Uterus (tissue), 4 donors: ENCODE measurements around the gene CLSTN1. TPM values are rescaled to one million over a fixed set of nuclear protein-coding genes. Genes with fewer than 3 reads are reported as not detected.

ENCODE experiments used
- DNase-seq, 2 donors: peaks; one replicate each; pipeline ENCODE4 v3.0.0-alpha.2; 2019 to 2020
- H3K27ac ChIP-seq, 2 donors: fragments of 200-600 bp; sonication (generic); 1 replicate in 1 of 2; 2 replicates in 1 of 2; pipeline ENCODE4 v1.5.1; 2016 to 2018
- H3K27me3 ChIP-seq, 2 donors: fragments of 200-600 bp; sonication (generic); one replicate each; pipeline ENCODE4 v1.5.1; 2018 to 2019; ENCODE audit warnings: control low read depth in 1 of 2
- H3K36me3 ChIP-seq, 2 donors: fragments of 200-600 bp; sonication (generic); one replicate each; pipeline ENCODE4 v1.5.1; 2019; ENCODE audit warnings: control low read depth in 1 of 2
- H3K4me1 ChIP-seq, 2 donors: fragments of 200-600 bp; sonication (generic); one replicate each; pipeline ENCODE4 v1.5.1; 2018 to 2019; ENCODE audit warnings: control low read depth in 1 of 2
- H3K4me3 ChIP-seq, 2 donors: fragments of 200-600 bp; sonication (generic); 1 replicate in 1 of 2; 2 replicates in 1 of 2; pipeline ENCODE4 v1.5.1; 2018 to 2019; ENCODE audit warnings: mild to moderate bottlenecking in 1 of 2
- H3K9me3 ChIP-seq, 2 donors: fragments of 200-600 bp; sonication (generic); one replicate each; pipeline ENCODE4 v1.5.1; 2019; ENCODE audit warnings: control low read depth in 1 of 2
- POLR2A ChIP-seq, 2 donors: fragments of 450-650 bp; IDR thresholded peaks; one replicate each; pipeline ENCODE4 v1.6.1; 2016; ENCODE audit warnings: antibody characterized with exemption in 2 of 2, mild to moderate bottlenecking in 1 of 2, moderate library complexity in 1 of 2
- intact Hi-C: fragments of 100-400 bp; cut with DNase I; formaldehyde crosslinking; loops from one replicate; pipeline ENCODE4 v1.15.1; 2023; ENCODE audit warnings: low total_unique reads
- total RNA-seq, 4 donors: library from RNA; depleted of rRNA in 3 of 4; stranded (reverse); fragments of >200 nt in 3 of 4; gene quantifications; one replicate each; pipeline versions ENCODE4 v1.1.0 to v1.2.4, GENCODE V29; 2014 to 2023
- TF ChIP-seq, protein P1 (sequence below), 4 experiments: fragments of 200-600 bp in 2 of 4; fragments of 450-650 bp in 2 of 4; sonication (generic) in 2 of 4; IDR thresholded peaks; one replicate each; pipeline ENCODE4 v1.5.1; 2016 to 2019; ENCODE audit warnings: antibody characterized with exemption in 4 of 4, mild to moderate bottlenecking in 2 of 4, moderate library complexity in 1 of 4
- donor health status: DM: yes; HTN: yes; CAD: no.

CLSTN1 gene
- total RNA-seq, 4 donors from 2014 or later: 46.8 to 184 (median 94.0) TPM

DNA sequence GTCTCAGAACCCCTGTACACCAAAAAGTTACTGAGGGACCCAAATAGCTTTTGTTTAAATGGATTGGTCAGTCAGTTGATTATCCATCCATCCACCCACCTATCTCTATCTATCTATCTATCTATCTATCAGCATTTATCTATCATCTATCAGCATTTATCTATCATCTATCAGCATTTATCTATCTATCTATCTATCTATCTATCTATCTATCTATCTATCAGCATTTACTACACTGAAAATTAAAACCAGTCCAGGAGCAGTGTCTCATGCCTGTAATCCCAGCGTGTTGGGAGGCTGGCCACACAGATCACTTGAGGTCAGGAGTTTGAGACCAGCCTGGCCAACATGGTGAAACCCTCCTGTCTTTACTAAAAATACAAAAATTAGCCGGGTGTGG, 47.1 kb downstream of the CLSTN1 start:
- no peaks in the 10 kb centered on the region for H3K36me3 ChIP-seq
- intact Hi-C loops: no loop called here
- no peak overlapping the region for H3K27ac ChIP-seq
- DNase-seq: no peak
- no peaks in the 10 kb centered on the region for H3K27me3 ChIP-seq
- no peak overlapping the region for H3K4me3 ChIP-seq
- peaks cover 0 to 5% of the 10 kb centered on the region in 2 donors for H3K4me1 ChIP-seq
- TF ChIP-seq, protein P1, sequence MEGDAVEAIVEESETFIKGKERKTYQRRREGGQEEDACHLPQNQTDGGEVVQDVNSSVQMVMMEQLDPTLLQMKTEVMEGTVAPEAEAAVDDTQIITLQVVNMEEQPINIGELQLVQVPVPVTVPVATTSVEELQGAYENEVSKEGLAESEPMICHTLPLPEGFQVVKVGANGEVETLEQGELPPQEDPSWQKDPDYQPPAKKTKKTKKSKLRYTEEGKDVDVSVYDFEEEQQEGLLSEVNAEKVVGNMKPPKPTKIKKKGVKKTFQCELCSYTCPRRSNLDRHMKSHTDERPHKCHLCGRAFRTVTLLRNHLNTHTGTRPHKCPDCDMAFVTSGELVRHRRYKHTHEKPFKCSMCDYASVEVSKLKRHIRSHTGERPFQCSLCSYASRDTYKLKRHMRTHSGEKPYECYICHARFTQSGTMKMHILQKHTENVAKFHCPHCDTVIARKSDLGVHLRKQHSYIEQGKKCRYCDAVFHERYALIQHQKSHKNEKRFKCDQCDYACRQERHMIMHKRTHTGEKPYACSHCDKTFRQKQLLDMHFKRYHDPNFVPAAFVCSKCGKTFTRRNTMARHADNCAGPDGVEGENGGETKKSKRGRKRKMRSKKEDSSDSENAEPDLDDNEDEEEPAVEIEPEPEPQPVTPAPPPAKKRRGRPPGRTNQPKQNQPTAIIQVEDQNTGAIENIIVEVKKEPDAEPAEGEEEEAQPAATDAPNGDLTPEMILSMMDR (IDR thresholded peaks at IDR 0.05): no peak
- TF ChIP-seq POLR2A (IDR thresholded peaks at IDR 0.05): no peak
- H3K9me3 ChIP-seq: no peaks in the 10 kb centered on the region

DNA sequence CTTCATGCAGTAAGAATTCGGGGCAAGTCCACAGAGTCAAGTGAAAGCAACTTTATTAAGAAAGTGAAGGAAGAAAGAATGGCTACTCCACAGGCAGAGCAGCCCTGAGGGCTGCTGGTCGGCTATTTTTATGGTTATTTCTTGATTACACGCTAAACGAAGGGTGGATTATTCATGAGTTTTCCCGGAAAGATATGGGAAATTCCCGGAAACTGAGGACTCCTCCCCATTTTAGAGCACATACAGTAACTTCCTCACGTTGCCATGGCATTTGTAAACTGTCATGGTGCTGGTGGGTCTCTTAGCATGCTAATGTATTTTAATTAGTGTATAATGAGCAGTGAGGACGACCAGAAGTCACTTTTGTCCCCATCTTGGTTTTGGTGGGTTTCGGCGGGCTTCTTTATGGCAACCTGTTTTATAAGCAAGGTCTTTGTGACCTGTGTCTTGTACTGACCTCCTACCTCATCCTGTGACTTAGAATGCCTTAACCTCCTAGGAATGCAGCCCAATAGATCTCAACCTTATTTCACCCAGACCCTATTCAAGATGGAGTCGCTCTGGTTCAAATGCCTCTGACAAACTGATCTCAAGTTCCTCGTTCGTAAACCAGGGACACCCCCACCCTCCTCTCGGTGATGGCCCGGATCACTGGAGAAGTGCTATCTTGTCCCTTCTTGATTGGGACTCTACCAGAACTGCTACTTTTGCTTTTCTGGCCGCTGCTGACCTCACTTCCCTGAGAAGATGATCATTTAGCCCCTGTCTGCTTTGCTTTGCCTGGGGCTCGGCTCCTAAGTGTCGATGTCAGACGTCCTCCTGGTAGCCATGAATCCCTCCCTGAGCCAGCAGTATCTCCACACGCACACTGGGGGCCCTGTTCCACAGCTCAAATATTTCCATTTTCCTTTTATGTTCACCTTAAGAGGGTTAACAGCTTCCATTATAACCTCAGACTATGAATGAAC, 48.8 kb downstream of the CLSTN1 start:
- TF ChIP-seq, protein P1 (IDR thresholded peaks at IDR 0.05): no peak
- TF ChIP-seq POLR2A (IDR thresholded peaks at IDR 0.05): no peak
- intact Hi-C loops: loop anchor here (5.0 kb wide), 1 partner anchor 53 kb away; no protein-coding TSS in a partner anchor
- Histone ChIP-seq H3K4me1 (peaks cover 0 to 5% of the 10 kb centered on the region in 2 donors), H3K9me3 (no peaks in the 10 kb centered on the region), H3K36me3 (no peaks in the 10 kb centered on the region), H3K4me3 (no peak overlapping the region), H3K27me3 (no peaks in the 10 kb centered on the region), H3K27ac (no peak overlapping the region)
- DNase-seq: no peak

DNA sequence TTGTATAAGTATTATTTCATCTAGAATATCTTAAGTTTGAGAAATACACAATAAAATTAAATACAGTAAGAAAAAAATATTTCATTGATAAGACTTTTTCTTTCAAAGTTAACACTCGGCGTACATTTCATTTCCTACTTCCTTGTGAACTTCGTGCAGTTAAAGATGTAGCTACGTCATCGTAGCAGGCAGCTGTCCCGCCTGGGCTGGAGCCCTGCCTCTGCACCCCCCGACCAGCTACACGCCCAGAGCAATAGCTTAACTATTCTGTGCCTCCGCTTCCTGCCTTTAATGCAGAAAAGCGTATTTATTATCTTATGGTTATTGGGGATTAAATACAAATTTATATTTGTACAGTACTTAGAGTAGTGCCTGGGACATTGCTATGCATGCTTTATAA, 53.5 kb downstream of the CLSTN1 start:
- no peak for DNase-seq
- Histone ChIP-seq H3K4me3 (no peak overlapping the region), H3K9me3 (no peaks in the 10 kb centered on the region), H3K27ac (no peak overlapping the region), H3K27me3 (no peaks in the 10 kb centered on the region), H3K36me3 (no peaks in the 10 kb centered on the region), H3K4me1 (no peaks in the 10 kb centered on the region)
- intact Hi-C loops: loop anchor here (5.0 kb wide), 1 partner anchor 48 kb away; no protein-coding TSS in a partner anchor
- TF ChIP-seq POLR2A (IDR thresholded peaks at IDR 0.05): no peak

DNA sequence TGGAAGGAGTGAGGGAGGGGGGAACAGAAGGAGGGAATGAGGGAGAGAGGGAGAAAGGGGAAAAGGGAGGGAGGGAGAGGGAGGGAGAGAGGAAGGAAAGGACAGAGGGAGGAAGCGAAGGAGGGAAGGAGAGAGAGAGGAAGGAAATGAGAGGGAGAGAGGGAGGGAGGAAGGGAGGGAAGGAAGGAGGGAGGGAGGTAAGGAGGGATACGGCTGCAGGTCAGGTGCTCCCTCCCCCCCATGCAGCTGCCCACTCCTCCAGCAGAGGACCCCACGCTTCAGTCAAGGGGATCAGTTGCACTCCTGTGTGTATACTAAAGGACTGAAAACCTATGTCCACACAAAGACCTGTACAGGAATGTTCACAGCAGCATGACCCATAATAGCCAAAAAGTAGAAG, 54.8 kb downstream of the CLSTN1 start:
- Histone ChIP-seq H3K4me1 (no peaks in the 10 kb centered on the region), H3K27ac (no peak overlapping the region), H3K36me3 (no peaks in the 10 kb centered on the region), H3K4me3 (no peak overlapping the region), H3K27me3 (no peaks in the 10 kb centered on the region), H3K9me3 (no peaks in the 10 kb centered on the region)
- intact Hi-C loops: no loop called here
- TF ChIP-seq, protein P1 (IDR thresholded peaks at IDR 0.05): no peak
- TF ChIP-seq POLR2A (IDR thresholded peaks at IDR 0.05): no peak
- DNase-seq: no peak

DNA sequence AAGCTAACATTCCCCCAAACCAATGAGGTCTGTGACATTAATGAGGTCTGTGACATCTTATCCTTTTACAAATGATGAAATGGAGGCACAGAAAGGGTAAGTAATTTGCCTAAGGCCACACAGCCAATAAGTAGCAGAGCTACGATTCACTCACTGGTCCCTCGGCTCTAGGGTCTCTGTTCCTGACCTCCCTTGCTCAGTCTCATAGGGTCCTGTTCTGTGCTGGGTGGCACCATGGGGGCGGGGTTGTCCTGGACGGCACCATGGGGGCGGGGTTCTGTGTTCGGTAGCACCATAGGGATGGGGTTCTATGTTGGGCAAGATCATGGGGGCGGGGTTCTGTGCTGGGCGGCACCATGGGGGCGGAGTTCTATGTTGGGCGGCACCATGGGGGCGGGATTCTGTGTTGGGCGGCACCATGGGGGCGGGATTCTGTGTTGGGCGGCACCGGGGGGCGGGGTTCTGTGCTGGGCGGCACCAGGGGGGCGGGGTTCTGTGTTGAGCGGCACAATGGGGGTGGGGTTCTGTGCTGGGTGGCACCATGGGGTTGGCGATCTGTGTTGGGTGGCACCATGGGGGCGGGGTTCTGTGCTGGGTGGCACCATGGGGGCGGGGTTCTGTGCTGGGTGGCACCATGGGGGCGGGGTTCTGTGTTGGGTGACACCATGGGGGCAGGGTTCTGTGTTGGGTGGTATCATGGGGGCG, 55.6 kb downstream of the CLSTN1 start:
- Histone ChIP-seq H3K4me3 (no peak overlapping the region), H3K9me3 (no peaks in the 10 kb centered on the region), H3K27me3 (no peaks in the 10 kb centered on the region), H3K27ac (no peak overlapping the region), H3K36me3 (no peaks in the 10 kb centered on the region), H3K4me1 (no peaks in the 10 kb centered on the region)
- intact Hi-C loops: no loop called here
- TF ChIP-seq, protein P1 (IDR thresholded peaks at IDR 0.05): no peak
- TF ChIP-seq POLR2A (IDR thresholded peaks at IDR 0.05): no peak
- DNase-seq: no peak
